HFFc6 (cell line): ENCODE measurements around the gene ORAI2. TPM values are rescaled to one million over a fixed set of nuclear protein-coding genes. Genes with fewer than 3 reads are reported as not detected.

Experiments
- DNase-seq: peaks from one replicate; pipeline ENCODE4 v3.0.0-alpha.2; 2018
- H3K27ac Mint-ChIP-seq: 2 replicates; pipeline ENCODE4 v1.8.0; 2020; ENCODE audit warnings: mild to moderate bottlenecking, mixed read lengths
- H3K27me3 Mint-ChIP-seq: 2 replicates; pipeline ENCODE4 v1.8.0; 2021; ENCODE audit warnings: mild to moderate bottlenecking, moderate library complexity, mixed read lengths; ENCODE audit not compliant: insufficient read depth
- H3K36me3 Mint-ChIP-seq: 2 replicates; pipeline ENCODE4 v1.8.0; 2021; ENCODE audit warnings: low read depth, mixed read lengths
- H3K4me1 Mint-ChIP-seq: 2 replicates; pipeline ENCODE4 v1.8.0; 2020; ENCODE audit warnings: low read depth, mixed read lengths
- H3K4me3 Mint-ChIP-seq: 2 replicates; pipeline ENCODE4 v1.8.0; 2020; ENCODE audit warnings: mild to moderate bottlenecking, moderate library complexity, mixed read lengths
- H3K9me3 Mint-ChIP-seq: 2 replicates; pipeline ENCODE4 v1.8.0; 2020; ENCODE audit warnings: mild to moderate bottlenecking, mixed read lengths
- CTCF ChIP-seq: fragments of 200-600 bp; sonication (generic); IDR thresholded peaks from 2 replicates; pipeline ENCODE4 v1.5.0; 2021; ENCODE audit warnings: antibody characterized with exemption, mild to moderate bottlenecking
- total RNA-seq, 6 experiments: library from RNA; stranded (reverse); fragmentation: NEBNext Ultra II Directional; extraction: Animal tissue kit (Norgen Biotek cat#: 25700); gene quantifications; 2 replicates in 1 of 6; 3 replicates in 5 of 6; pipeline ENCODE4 v1.2.3, GENCODE V29; 2021

The ORAI2 gene
- total RNA-seq, 6 experiments from 2014 or later = 49.4 to 72.5 (median 54.9) TPM

GRCh38 chr7:102459221-102459844 is 26.0 kb downstream of the ORAI2 start:
- H3K27me3 Mint-ChIP-seq = peaks cover 4% of the 10 kb centered on the region
- H3K4me3 Mint-ChIP-seq = no peak overlapping the region
- peaks cover 21% of the 10 kb centered on the region for H3K4me1 Mint-ChIP-seq
- no peak for DNase-seq
- peaks cover 8% of the 10 kb centered on the region; the same call in 1 of the 2 replicates for H3K36me3 Mint-ChIP-seq
- no peak overlapping the region for H3K27ac Mint-ChIP-seq
- TF ChIP-seq CTCF = no peak
- no peaks in the 10 kb centered on the region for H3K9me3 Mint-ChIP-seq

GRCh38 chr7:102460467-102460866 is 27.1 kb downstream of the ORAI2 start:
- Mint-ChIP-seq H3K27me3 (peaks cover 4% of the 10 kb centered on the region; the same call in 1 of the 2 replicates), H3K9me3 (no peaks in the 10 kb centered on the region), H3K4me1 (peaks cover 23% of the 10 kb centered on the region), H3K4me3 (no peak overlapping the region), H3K27ac (no peak overlapping the region), H3K36me3 (peaks cover 8% of the 10 kb centered on the region; the same call in 1 of the 2 replicates)
- no peak for DNase-seq
- no peak for TF ChIP-seq CTCF

- peaks cover 13% of the 10 kb centered on the region; the same call in 1 of the 2 replicates for H3K36me3 Mint-ChIP-seq
- H3K4me1 Mint-ChIP-seq = peaks cover 33% of the 10 kb centered on the region
- peak overlapping the region; percentile 98 for H3K4me3 Mint-ChIP-seq
- H3K9me3 Mint-ChIP-seq = no peaks in the 10 kb centered on the region
- no peak for DNase-seq
- TF ChIP-seq CTCF = no peak
- H3K27ac Mint-ChIP-seq = peak overlapping the region; percentile 81
- peaks cover 9% of the 10 kb centered on the region for H3K27me3 Mint-ChIP-seq
Observed at GRCh38 chr7:102463841-102464576, 30.6 kb downstream of the ORAI2 start.

- H3K9me3 Mint-ChIP-seq = no peaks in the 10 kb centered on the region
- peaks cover 13% of the 10 kb centered on the region; the same call in 1 of the 2 replicates for H3K36me3 Mint-ChIP-seq
- peak; percentile 87 for DNase-seq
- TF ChIP-seq CTCF = peak; percentile 47
- peaks cover 33% of the 10 kb centered on the region for H3K4me1 Mint-ChIP-seq
- peak within 1 kb of the TSS; percentile 81 for H3K27ac Mint-ChIP-seq
- H3K27me3 Mint-ChIP-seq = peaks cover 9% of the 10 kb centered on the region
- peak within 1 kb of the TSS; percentile 98 for H3K4me3 Mint-ChIP-seq
Observed at GRCh38 chr7:102464577-102465280, 31.4 kb downstream of the ORAI2 start, which contains the start of the genes ALKBH4 and LRWD1. TSS of gene ALKBH4 (minus strand) at chr7:102464863. CDS start at chr7:102464836, 27 bp downstream. TSS of gene LRWD1 (plus strand) at chr7:102464984. CDS start at chr7:102465081, 97 bp downstream.

GRCh38 chr7:102466097-102466496 is 32.7 kb downstream of the ORAI2 start:
- no peaks in the 10 kb centered on the region for H3K9me3 Mint-ChIP-seq
- no peak for TF ChIP-seq CTCF
- H3K36me3 Mint-ChIP-seq = peaks cover 13% of the 10 kb centered on the region; the same call in 1 of the 2 replicates
- H3K27ac Mint-ChIP-seq = peak overlapping the region; percentile 24; the same call in 1 of the 2 replicates
- DNase-seq = no peak
- peaks cover 9% of the 10 kb centered on the region for H3K27me3 Mint-ChIP-seq
- H3K4me3 Mint-ChIP-seq = peak overlapping the region; percentile 98
- peaks cover 33% of the 10 kb centered on the region for H3K4me1 Mint-ChIP-seq
